ACC112 (cell line): ENCODE measurements around the gene NFIC.

Source experiments
- H2AFZ ChIP-seq: fragments of 200-600 bp; sonication (generic); one replicate; pipeline ENCODE4 v1.6.0; 2017; ENCODE audit warnings: antibody characterized with exemption, low read length; ENCODE audit not compliant: unreplicated experiment
- H3K27ac ChIP-seq: fragments of 200-600 bp; sonication (generic); 2 replicates; pipeline ENCODE4 v1.5.1; 2014; ENCODE audit warnings: low read depth, mild to moderate bottlenecking, antibody characterized with exemption, low read length, moderate library complexity
- H3K27me3 ChIP-seq: fragments of 200-600 bp; sonication (generic); 2 replicates; pipeline ENCODE4 v1.6.1; 2014; ENCODE audit warnings: mild to moderate bottlenecking, antibody characterized with exemption, low read length, moderate library complexity, mixed read lengths; ENCODE audit not compliant: insufficient read depth
- H3K36me3 ChIP-seq: fragments of 200-600 bp; sonication (generic); 2 replicates; pipeline ENCODE4 v1.6.1; 2016; ENCODE audit warnings: mild to moderate bottlenecking, antibody characterized with exemption, low read length, moderate library complexity, mixed read lengths; ENCODE audit not compliant: insufficient read depth
- H3K4me1 ChIP-seq: fragments of 200-600 bp; sonication (generic); one replicate; pipeline ENCODE4 v1.6.1; 2016; ENCODE audit warnings: low read length, mixed read lengths; ENCODE audit not compliant: insufficient read depth, unreplicated experiment, control insufficient read depth
- H3K4me3 ChIP-seq: fragments of 200-600 bp; sonication (generic); 2 replicates; pipeline ENCODE4 v1.5.1; 2014; ENCODE audit warnings: mild to moderate bottlenecking, low read depth, low read length
- H3K79me2 ChIP-seq: fragments of 200-600 bp; sonication (generic); one replicate; pipeline ENCODE4 v1.6.0; 2016; ENCODE audit warnings: low read length; ENCODE audit not compliant: control insufficient read depth, unreplicated experiment, insufficient read depth

Gene NFIC

GRCh38 chr19:3482507-3483225 is 116.3 kb downstream of the NFIC start:
- H3K79me2 ChIP-seq: no peaks in the 10 kb centered on the region
- no peak overlapping the region for H2AFZ ChIP-seq
- no peaks in the 10 kb centered on the region for H3K4me1 ChIP-seq
- no peak overlapping the region for H3K27ac ChIP-seq
- H3K27me3 ChIP-seq: peaks cover 33% of the 10 kb centered on the region
- no peaks in the 10 kb centered on the region for H3K36me3 ChIP-seq
- no peak overlapping the region for H3K4me3 ChIP-seq

- H3K4me3 ChIP-seq: no peak within 1 kb of the TSS
- no peak within 1 kb of the TSS for H2AFZ ChIP-seq
- H3K27ac ChIP-seq: no peak within 1 kb of the TSS
- no peaks in the 10 kb centered on the region for H3K4me1 ChIP-seq
- no peaks in the 10 kb centered on the region for H3K79me2 ChIP-seq
- peaks cover 33% of the 10 kb centered on the region for H3K27me3 ChIP-seq
- no peaks in the 10 kb centered on the region for H3K36me3 ChIP-seq
Observed at GRCh38 chr19:3483226-3483628, 116.8 kb downstream of the NFIC start, which contains the start of gene SMIM44. TSS of gene SMIM44 (minus strand) at chr19:3483441. CDS start at chr19:3483403, 38 bp downstream.

GRCh38 chr19:3491396-3492119 is 125.2 kb downstream of the NFIC start:
- no peak overlapping the region for H3K4me3 ChIP-seq
- H2AFZ ChIP-seq: no peak overlapping the region
- H3K27me3 ChIP-seq: no peaks in the 10 kb centered on the region
- H3K36me3 ChIP-seq: 0 out of 2 replicates have a peak, but pooled peaks cover 3% of the 10 kb centered on the region
- H3K27ac ChIP-seq: no peak overlapping the region
- H3K79me2 ChIP-seq: no peaks in the 10 kb centered on the region
- H3K4me1 ChIP-seq: no peaks in the 10 kb centered on the region

GRCh38 chr19:3492131-3492839 is 125.9 kb downstream of the NFIC start:
- Histone ChIP-seq H3K27ac (no peak overlapping the region), H3K4me1 (no peaks in the 10 kb centered on the region), H3K36me3 (0 out of 2 replicates have a peak, but pooled peaks cover 3% of the 10 kb centered on the region), H2AFZ (no peak overlapping the region), H3K4me3 (no peak overlapping the region), H3K27me3 (no peaks in the 10 kb centered on the region), H3K79me2 (peaks cover 2% of the 10 kb centered on the region)

- H3K36me3 ChIP-seq: 0 out of 2 replicates have a peak, but pooled peaks cover 3% of the 10 kb centered on the region
- no peak overlapping the region for H3K4me3 ChIP-seq
- H3K4me1 ChIP-seq: no peaks in the 10 kb centered on the region
- H3K27ac ChIP-seq: no peak overlapping the region
- H3K27me3 ChIP-seq: no peaks in the 10 kb centered on the region
- H2AFZ ChIP-seq: no peak overlapping the region
- peaks cover 5% of the 10 kb centered on the region for H3K79me2 ChIP-seq
Observed at GRCh38 chr19:3492919-3493318, 126.5 kb downstream of the NFIC start.

- no peak overlapping the region for H3K27ac ChIP-seq
- H3K4me3 ChIP-seq: no peak overlapping the region
- no peak overlapping the region for H2AFZ ChIP-seq
- H3K36me3 ChIP-seq: 0 out of 2 replicates have a peak, but pooled peaks cover 3% of the 10 kb centered on the region
- no peaks in the 10 kb centered on the region for H3K27me3 ChIP-seq
- no peaks in the 10 kb centered on the region for H3K4me1 ChIP-seq
- peaks cover 9% of the 10 kb centered on the region for H3K79me2 ChIP-seq
Observed at GRCh38 chr19:3493651-3494050, 127.3 kb downstream of the NFIC start.

- Histone ChIP-seq H3K27me3 (no peaks in the 10 kb centered on the region), H3K4me3 (no peak overlapping the region), H2AFZ (no peak overlapping the region), H3K27ac (no peak overlapping the region), H3K79me2 (peaks cover 13% of the 10 kb centered on the region), H3K36me3 (0 out of 2 replicates have a peak, but pooled peaks cover 3% of the 10 kb centered on the region), H3K4me1 (no peaks in the 10 kb centered on the region)
Observed at GRCh38 chr19:3494051-3494450, 127.7 kb downstream of the NFIC start.

GRCh38 chr19:3494559-3494958 is 128.2 kb downstream of the NFIC start:
- Histone ChIP-seq H3K4me3 (no peak overlapping the region), H2AFZ (no peak overlapping the region), H3K79me2 (peaks cover 16% of the 10 kb centered on the region), H3K4me1 (no peaks in the 10 kb centered on the region), H3K27me3 (no peaks in the 10 kb centered on the region), H3K36me3 (0 out of 2 replicates have a peak, but pooled peaks cover 3% of the 10 kb centered on the region), H3K27ac (no peak overlapping the region)

GRCh38 chr19:3496392-3497273 is 130.2 kb downstream of the NFIC start:
- Histone ChIP-seq H2AFZ (no peak overlapping the region), H3K36me3 (0 out of 2 replicates have a peak, but pooled peaks cover 3% of the 10 kb centered on the region), H3K27me3 (no peaks in the 10 kb centered on the region), H3K4me1 (no peaks in the 10 kb centered on the region), H3K27ac (no peak overlapping the region), H3K4me3 (no peak overlapping the region), H3K79me2 (peaks cover 24% of the 10 kb centered on the region)
